ENCODE results near the gene NCKAP5.

- TF ChIP-seq CTCF (IDR thresholded peaks at IDR 0.05), result no peak
- no peak for TF ChIP-seq POLR2A (IDR thresholded peaks at IDR 0.05)
These were observed 320.0 kb downstream of the NCKAP5 start for GRCh38 chr2:133248264-133248663.
